ENCODE results near the gene FLVCR2.

Gene FLVCR2

GRCh38 chr14:75578786-75579337 lies 442 bp downstream of the FLVCR2 start:
- Histone ChIP-seq H3K4me1 (peaks cover 0 to 22% (median 14%) of the 10 kb centered on the region in 4 donors), H3K27ac (peak overlapping the region; percentile 63 to 80), H3K27me3 (no peaks in the 10 kb centered on the region), H3K4me3 (peak overlapping the region; percentile 54 to 63), H3K9me3 (no peaks in the 10 kb centered on the region), H3K36me3 (no peaks in the 10 kb centered on the region)
- intact Hi-C loops (cut with DNase I; ENCODE audit: low total_unique reads): loop anchor here (2.0 kb wide), 1 partner anchor 76 kb away; no protein-coding TSS in a partner anchor
- DNase-seq: peak; percentile 56 to 72
- TF ChIP-seq, protein P1, sequence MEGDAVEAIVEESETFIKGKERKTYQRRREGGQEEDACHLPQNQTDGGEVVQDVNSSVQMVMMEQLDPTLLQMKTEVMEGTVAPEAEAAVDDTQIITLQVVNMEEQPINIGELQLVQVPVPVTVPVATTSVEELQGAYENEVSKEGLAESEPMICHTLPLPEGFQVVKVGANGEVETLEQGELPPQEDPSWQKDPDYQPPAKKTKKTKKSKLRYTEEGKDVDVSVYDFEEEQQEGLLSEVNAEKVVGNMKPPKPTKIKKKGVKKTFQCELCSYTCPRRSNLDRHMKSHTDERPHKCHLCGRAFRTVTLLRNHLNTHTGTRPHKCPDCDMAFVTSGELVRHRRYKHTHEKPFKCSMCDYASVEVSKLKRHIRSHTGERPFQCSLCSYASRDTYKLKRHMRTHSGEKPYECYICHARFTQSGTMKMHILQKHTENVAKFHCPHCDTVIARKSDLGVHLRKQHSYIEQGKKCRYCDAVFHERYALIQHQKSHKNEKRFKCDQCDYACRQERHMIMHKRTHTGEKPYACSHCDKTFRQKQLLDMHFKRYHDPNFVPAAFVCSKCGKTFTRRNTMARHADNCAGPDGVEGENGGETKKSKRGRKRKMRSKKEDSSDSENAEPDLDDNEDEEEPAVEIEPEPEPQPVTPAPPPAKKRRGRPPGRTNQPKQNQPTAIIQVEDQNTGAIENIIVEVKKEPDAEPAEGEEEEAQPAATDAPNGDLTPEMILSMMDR (IDR thresholded peaks at IDR 0.05): no peak

DNA sequence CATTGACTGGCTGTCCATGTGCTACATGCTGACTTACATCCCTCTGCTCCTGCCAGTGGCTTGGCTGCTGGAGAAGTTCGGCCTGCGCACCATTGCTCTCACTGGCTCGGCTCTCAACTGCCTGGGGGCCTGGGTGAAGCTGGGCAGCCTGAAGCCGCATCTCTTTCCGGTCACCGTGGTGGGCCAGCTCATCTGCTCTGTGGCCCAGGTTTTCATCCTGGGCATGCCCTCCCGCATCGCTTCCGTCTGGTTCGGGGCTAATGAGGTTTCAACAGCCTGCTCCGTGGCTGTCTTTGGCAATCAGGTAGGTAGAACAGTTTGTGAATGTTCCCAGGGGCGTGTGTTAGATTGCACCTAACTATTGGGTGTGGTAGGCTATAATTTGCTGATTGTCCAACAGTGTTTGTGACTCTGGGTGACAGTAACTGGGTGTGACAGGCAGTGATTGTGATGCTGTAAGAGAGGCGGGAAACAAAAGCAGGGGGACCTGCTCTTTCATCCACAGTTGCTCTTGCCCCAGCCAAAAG lies 981 bp downstream of the FLVCR2 start:
- Histone ChIP-seq H3K36me3 (no peaks in the 10 kb centered on the region), H3K4me1 (peaks cover 0 to 22% (median 14%) of the 10 kb centered on the region in 4 donors), H3K27me3 (no peaks in the 10 kb centered on the region), H3K27ac (peak overlapping the region; percentile 63 to 80), H3K4me3 (peak overlapping the region; percentile 54 to 63), H3K9me3 (no peaks in the 10 kb centered on the region)
- TF ChIP-seq, protein P1 (IDR thresholded peaks at IDR 0.05): no peak
- DNase-seq: no peak
- intact Hi-C loops (cut with DNase I; ENCODE audit: low total_unique reads): loop anchor here (2.0 kb wide), 1 partner anchor 75 kb away; no protein-coding TSS in a partner anchor

DNA sequence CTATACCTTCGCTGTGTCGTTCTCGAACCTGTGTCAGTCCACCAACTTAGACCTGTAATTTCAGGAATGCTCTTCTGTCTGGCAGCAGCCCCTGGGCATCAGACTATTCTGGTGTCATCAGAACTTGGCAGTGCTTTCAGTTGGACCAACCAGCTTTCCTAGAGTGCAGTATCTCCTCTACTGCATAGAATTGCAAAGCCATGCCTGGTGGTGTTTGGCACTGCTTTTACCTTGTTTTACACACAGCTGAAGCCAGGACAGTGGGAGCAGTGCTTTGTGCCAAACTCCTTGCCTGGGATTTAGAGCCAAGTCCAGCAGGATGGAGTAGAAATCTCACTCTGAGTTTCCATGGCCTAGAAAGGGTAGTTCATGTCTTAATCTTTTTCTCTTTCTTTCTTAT lies 1.5 kb downstream of the FLVCR2 start:
- peak overlapping the region; percentile 54 to 63 for H3K4me3 ChIP-seq
- H3K9me3 ChIP-seq: no peaks in the 10 kb centered on the region
- intact Hi-C loops (cut with DNase I; ENCODE audit: low total_unique reads): loop anchor here (2.0 kb wide), 1 partner anchor 75 kb away; no protein-coding TSS in a partner anchor
- TF ChIP-seq, protein P1 (IDR thresholded peaks at IDR 0.05): no peak
- no peaks in the 10 kb centered on the region for H3K36me3 ChIP-seq
- DNase-seq: no peak
- H3K27me3 ChIP-seq: no peaks in the 10 kb centered on the region
- no peak overlapping the region for H3K27ac ChIP-seq
- peaks cover 0 to 22% (median 14%) of the 10 kb centered on the region in 4 donors for H3K4me1 ChIP-seq

GRCh38 chr14:75587388-75587787 lies 9.0 kb downstream of the FLVCR2 start:
- no peak for DNase-seq
- Histone ChIP-seq H3K9me3 (no peaks in the 10 kb centered on the region), H3K27ac (no peak overlapping the region), H3K4me3 (no peak overlapping the region), H3K36me3 (no peaks in the 10 kb centered on the region), H3K4me1 (no peaks in the 10 kb centered on the region), H3K27me3 (no peaks in the 10 kb centered on the region)
- TF ChIP-seq, protein P1 (IDR thresholded peaks at IDR 0.05): no peak
- intact Hi-C loops (cut with DNase I; ENCODE audit: low total_unique reads): no loop called here

- no peaks in the 10 kb centered on the region for H3K27me3 ChIP-seq
- no peak for DNase-seq
- intact Hi-C loops (cut with DNase I; ENCODE audit: low total_unique reads): no loop called here
- no peak overlapping the region for H3K4me3 ChIP-seq
- no peaks in the 10 kb centered on the region for H3K4me1 ChIP-seq
- no peaks in the 10 kb centered on the region for H3K9me3 ChIP-seq
- no peaks in the 10 kb centered on the region for H3K36me3 ChIP-seq
- H3K27ac ChIP-seq: no peak overlapping the region
- TF ChIP-seq, protein P1 (IDR thresholded peaks at IDR 0.05): no peak
Observed at GRCh38 chr14:75589931-75590330, 11.5 kb downstream of the FLVCR2 start.
